Neural cell (in vitro differentiated cells): ENCODE results near the gene CNN1. TPM values are rescaled to one million over a fixed set of nuclear protein-coding genes. Genes with fewer than 3 reads are reported as not detected.

Source experiments
- H2AFZ ChIP-seq: fragments of 200-600, 300-800 bp; sonication (generic), shearing (Covaris generic); 2 replicates; pipeline ENCODE4 v1.6.0; 2014; ENCODE audit warnings: low read depth, mild to moderate bottlenecking, antibody characterized with exemption, low read length, moderate library complexity
- H3F3A ChIP-seq: fragments of 200-600 bp; shearing (Covaris generic); 2 replicates; pipeline ENCODE4 v1.6.1; 2016; ENCODE audit warnings: mild to moderate bottlenecking, moderate library complexity, mixed read lengths, antibody characterized with exemption, low read length; ENCODE audit not compliant: insufficient read depth, poor library complexity, severe bottlenecking
- H3K27ac ChIP-seq: fragments of 200-600, 300-800 bp; sonication (generic), shearing (Covaris generic); 2 replicates; pipeline ENCODE4 v1.5.1; 2014; ENCODE audit warnings: mild to moderate bottlenecking, low read length, moderate library complexity
- H3K27me3 ChIP-seq: fragments of 300-800, 200-600 bp; sonication (generic), shearing (Covaris generic); 2 replicates; pipeline ENCODE4 v1.6.0; 2014; ENCODE audit warnings: mild to moderate bottlenecking, low read depth, low read length, moderate library complexity; ENCODE audit not compliant: insufficient read depth
- H3K36me3 ChIP-seq: fragments of 300-800, 200-600 bp; sonication (generic), shearing (Covaris generic); 2 replicates; pipeline ENCODE4 v1.5.1; 2014; ENCODE audit warnings: mild to moderate bottlenecking, antibody characterized with exemption, low read length, moderate library complexity; ENCODE audit not compliant: insufficient read depth
- H3K4me2 ChIP-seq: fragments of 300-800, 200-600 bp; sonication (generic), shearing (Covaris generic); 2 replicates; pipeline ENCODE4 v1.6.0; 2014; ENCODE audit warnings: mild to moderate bottlenecking, low read length
- H3K4me3 ChIP-seq: fragments of 300-800, 200-600 bp; sonication (generic), shearing (Covaris generic); 2 replicates; pipeline ENCODE4 v1.5.1; 2014; ENCODE audit warnings: mild to moderate bottlenecking, low read length, moderate library complexity
- H3K79me2 ChIP-seq: fragments of 200-600 bp; shearing (Covaris generic); replicated peaks from 2 replicates; pipeline ENCODE4 v1.6.0; 2014; ENCODE audit warnings: mild to moderate bottlenecking, low read length, moderate library complexity; ENCODE audit not compliant: insufficient read depth
- H3K9ac ChIP-seq: fragments of 300-800, 200-600 bp; sonication (generic), shearing (Covaris generic); 2 replicates; pipeline ENCODE4 v1.6.1; 2016; ENCODE audit warnings: mild to moderate bottlenecking, low read length, mixed read lengths
- H3K9me2 ChIP-seq: fragments of 200-600 bp; shearing (Covaris generic); 2 replicates; pipeline ENCODE4 v1.6.1; 2016; ENCODE audit warnings: mild to moderate bottlenecking, low read length, mixed read lengths; ENCODE audit not compliant: insufficient read depth
- H3K9me3 ChIP-seq: fragments of 200-600, 300-800 bp; sonication (generic), shearing (Covaris generic); 2 replicates; pipeline ENCODE4 v1.6.1; 2016; ENCODE audit warnings: mild to moderate bottlenecking, mixed run types, low read length, moderate library complexity, mixed read lengths
- H4K20me1 ChIP-seq: fragments of 200-600 bp; shearing (Covaris generic); 2 replicates; pipeline ENCODE4 v1.6.1; 2016; ENCODE audit warnings: mild to moderate bottlenecking, mixed run types; ENCODE audit not compliant: insufficient read depth
- EP300 ChIP-seq: fragments of 450-650 bp; conservative IDR thresholded peaks from 2 replicates; pipeline ENCODE4 v1.6.1; 2014; ENCODE audit warnings: antibody characterized with exemption, mild to moderate bottlenecking, moderate library complexity; ENCODE audit not compliant: poor library complexity, severe bottlenecking
- EZH2 ChIP-seq: fragments of 200-600, 300-800 bp; shearing (Covaris generic), sonication (generic); IDR thresholded peaks from 2 replicates; pipeline ENCODE4 v1.6.1; 2014; ENCODE audit warnings: antibody characterized with exemption, low read length, borderline replicate concordance, mild to moderate bottlenecking; ENCODE audit not compliant: insufficient read depth, poor library complexity, severe bottlenecking
- MXI1 ChIP-seq: fragments of 450-650 bp; conservative IDR thresholded peaks from 2 replicates; pipeline ENCODE4 v1.6.1; 2014; ENCODE audit warnings: antibody characterized with exemption, mild to moderate bottlenecking; ENCODE audit not compliant: poor library complexity, severe bottlenecking
- POLR2AphosphoS5 ChIP-seq: IDR thresholded peaks from 2 replicates; pipeline ENCODE4 v1.6.1; 2012
- RAD21 ChIP-seq: fragments of 450-650 bp; conservative IDR thresholded peaks from 2 replicates; pipeline ENCODE4 v1.6.1; 2014; ENCODE audit warnings: antibody characterized with exemption, mild to moderate bottlenecking, moderate library complexity
- SMC3 ChIP-seq: fragments of 450-650 bp; conservative IDR thresholded peaks from 2 replicates; pipeline ENCODE4 v1.6.1; 2014; ENCODE audit warnings: antibody characterized with exemption, mild to moderate bottlenecking, moderate library complexity; ENCODE audit not compliant: poor library complexity
- TAF1 ChIP-seq: IDR thresholded peaks from 2 replicates; pipeline ENCODE4 v1.6.1; 2012; ENCODE audit warnings: low read depth
- polyA plus RNA-seq: library from polyadenylated mRNA; depleted of rRNA; stranded (reverse); fragments of >200 nt; gene quantifications from 2 replicates; pipeline ENCODE4 v1.2.3, GENCODE V29; 2014
- TF ChIP-seq, protein P1 (sequence below): IDR thresholded peaks from 2 replicates; pipeline ENCODE4 v1.6.1; 2012; ENCODE audit warnings: borderline replicate concordance
- TF ChIP-seq, protein P2 (sequence below): fragments of 450-650 bp; IDR thresholded peaks from 2 replicates; pipeline ENCODE4 v1.5.1; 2014; ENCODE audit warnings: antibody characterized with exemption, mild to moderate bottlenecking, moderate library complexity; ENCODE audit not compliant: poor library complexity, severe bottlenecking

Gene CNN1
- polyA plus RNA-seq, 1 donor from 2014 or later, result not detected

DNA sequence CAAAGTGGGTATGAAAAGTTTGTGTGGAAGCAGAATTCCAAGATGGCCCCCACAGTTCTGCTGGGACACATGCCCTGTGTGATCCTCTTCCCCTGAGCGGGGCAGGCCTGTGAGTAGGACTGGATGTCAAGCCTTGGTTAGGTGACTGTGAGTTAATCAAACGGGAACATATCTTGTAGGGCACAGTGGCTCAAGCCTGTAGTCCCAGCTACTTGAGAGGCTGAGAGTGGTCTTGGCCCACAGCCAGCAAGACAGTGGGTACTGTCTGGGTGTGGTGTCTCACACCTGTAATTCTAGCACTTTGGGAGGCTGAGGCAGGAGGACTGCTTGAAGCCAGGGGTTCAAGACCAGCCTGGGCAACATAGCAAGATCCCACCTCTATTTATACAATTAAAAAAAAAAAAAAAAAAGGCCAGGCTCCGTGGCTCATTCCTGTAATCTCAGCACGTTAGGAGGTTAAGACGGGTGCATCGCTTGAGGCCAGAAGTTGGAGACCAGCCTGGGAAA, 39.4 kb upstream of the CNN1 start:
- Histone ChIP-seq H4K20me1 (no peaks in the 10 kb centered on the region), H3K4me3 (no peak overlapping the region), H3K4me2 (no peak overlapping the region), H3F3A (no peaks in the 10 kb centered on the region), H3K79me2 (no peaks in the 10 kb centered on the region), H3K36me3 (no peaks in the 10 kb centered on the region), H3K9ac (no peak overlapping the region), H2AFZ (no peak overlapping the region), H3K27ac (no peak overlapping the region), H3K27me3 (no peaks in the 10 kb centered on the region), H3K9me3 (no peaks in the 10 kb centered on the region), H3K9me2 (no peaks in the 10 kb centered on the region)
- TF ChIP-seq TAF1, result no peak
- no peak for TF ChIP-seq RAD21
- no peak for TF ChIP-seq EZH2
- no peak for TF ChIP-seq MXI1
- TF ChIP-seq SMC3, result no peak
- TF ChIP-seq EP300, result no peak
- TF ChIP-seq, protein P1, sequence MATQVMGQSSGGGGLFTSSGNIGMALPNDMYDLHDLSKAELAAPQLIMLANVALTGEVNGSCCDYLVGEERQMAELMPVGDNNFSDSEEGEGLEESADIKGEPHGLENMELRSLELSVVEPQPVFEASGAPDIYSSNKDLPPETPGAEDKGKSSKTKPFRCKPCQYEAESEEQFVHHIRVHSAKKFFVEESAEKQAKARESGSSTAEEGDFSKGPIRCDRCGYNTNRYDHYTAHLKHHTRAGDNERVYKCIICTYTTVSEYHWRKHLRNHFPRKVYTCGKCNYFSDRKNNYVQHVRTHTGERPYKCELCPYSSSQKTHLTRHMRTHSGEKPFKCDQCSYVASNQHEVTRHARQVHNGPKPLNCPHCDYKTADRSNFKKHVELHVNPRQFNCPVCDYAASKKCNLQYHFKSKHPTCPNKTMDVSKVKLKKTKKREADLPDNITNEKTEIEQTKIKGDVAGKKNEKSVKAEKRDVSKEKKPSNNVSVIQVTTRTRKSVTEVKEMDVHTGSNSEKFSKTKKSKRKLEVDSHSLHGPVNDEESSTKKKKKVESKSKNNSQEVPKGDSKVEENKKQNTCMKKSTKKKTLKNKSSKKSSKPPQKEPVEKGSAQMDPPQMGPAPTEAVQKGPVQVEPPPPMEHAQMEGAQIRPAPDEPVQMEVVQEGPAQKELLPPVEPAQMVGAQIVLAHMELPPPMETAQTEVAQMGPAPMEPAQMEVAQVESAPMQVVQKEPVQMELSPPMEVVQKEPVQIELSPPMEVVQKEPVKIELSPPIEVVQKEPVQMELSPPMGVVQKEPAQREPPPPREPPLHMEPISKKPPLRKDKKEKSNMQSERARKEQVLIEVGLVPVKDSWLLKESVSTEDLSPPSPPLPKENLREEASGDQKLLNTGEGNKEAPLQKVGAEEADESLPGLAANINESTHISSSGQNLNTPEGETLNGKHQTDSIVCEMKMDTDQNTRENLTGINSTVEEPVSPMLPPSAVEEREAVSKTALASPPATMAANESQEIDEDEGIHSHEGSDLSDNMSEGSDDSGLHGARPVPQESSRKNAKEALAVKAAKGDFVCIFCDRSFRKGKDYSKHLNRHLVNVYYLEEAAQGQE, result no peak
- no peak for TF ChIP-seq POLR2AphosphoS5
- TF ChIP-seq, protein P2, sequence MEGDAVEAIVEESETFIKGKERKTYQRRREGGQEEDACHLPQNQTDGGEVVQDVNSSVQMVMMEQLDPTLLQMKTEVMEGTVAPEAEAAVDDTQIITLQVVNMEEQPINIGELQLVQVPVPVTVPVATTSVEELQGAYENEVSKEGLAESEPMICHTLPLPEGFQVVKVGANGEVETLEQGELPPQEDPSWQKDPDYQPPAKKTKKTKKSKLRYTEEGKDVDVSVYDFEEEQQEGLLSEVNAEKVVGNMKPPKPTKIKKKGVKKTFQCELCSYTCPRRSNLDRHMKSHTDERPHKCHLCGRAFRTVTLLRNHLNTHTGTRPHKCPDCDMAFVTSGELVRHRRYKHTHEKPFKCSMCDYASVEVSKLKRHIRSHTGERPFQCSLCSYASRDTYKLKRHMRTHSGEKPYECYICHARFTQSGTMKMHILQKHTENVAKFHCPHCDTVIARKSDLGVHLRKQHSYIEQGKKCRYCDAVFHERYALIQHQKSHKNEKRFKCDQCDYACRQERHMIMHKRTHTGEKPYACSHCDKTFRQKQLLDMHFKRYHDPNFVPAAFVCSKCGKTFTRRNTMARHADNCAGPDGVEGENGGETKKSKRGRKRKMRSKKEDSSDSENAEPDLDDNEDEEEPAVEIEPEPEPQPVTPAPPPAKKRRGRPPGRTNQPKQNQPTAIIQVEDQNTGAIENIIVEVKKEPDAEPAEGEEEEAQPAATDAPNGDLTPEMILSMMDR, result no peak

DNA sequence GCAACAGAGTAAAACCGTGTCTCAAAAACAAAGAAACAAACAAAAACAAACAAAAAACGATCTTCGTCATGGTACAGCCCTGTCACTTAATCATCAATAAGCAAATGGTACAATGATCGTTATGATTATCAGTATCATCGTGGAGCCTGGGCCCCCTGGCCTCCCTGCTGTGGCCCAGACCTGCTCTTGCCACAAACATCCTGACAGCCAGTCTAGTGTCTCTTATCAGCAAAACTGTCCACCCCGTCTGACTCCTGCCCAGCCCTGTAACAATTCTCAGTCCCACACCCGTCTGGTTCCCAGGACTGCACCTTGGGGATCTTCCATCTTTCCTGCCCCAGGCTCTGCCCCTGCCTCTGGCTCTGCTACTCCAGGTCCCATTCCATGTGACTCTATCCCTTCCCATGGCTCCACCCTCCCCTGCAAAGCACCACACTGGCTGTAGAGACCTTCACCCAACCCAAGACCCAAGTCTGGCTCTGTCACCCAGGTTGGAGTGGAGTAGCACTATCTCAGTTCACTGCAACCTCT, 38.7 kb upstream of the CNN1 start:
- H3K9ac ChIP-seq, result no peak overlapping the region
- H3K4me3 ChIP-seq, result no peak overlapping the region
- no peaks in the 10 kb centered on the region for H3F3A ChIP-seq
- no peak overlapping the region for H3K27ac ChIP-seq
- H3K36me3 ChIP-seq, result no peaks in the 10 kb centered on the region
- H3K27me3 ChIP-seq, result no peaks in the 10 kb centered on the region
- no peaks in the 10 kb centered on the region for H3K79me2 ChIP-seq
- TF ChIP-seq POLR2AphosphoS5 (no peak), TAF1 (no peak), EP300 (no peak), EZH2 (no peak), RAD21 (no peak), SMC3 (no peak), MXI1 (no peak)
- TF ChIP-seq, protein P2, result no peak
- TF ChIP-seq, protein P1, result no peak
- no peak overlapping the region for H2AFZ ChIP-seq
- no peaks in the 10 kb centered on the region for H3K9me3 ChIP-seq
- no peak overlapping the region for H3K4me2 ChIP-seq
- no peaks in the 10 kb centered on the region for H4K20me1 ChIP-seq
- no peaks in the 10 kb centered on the region for H3K9me2 ChIP-seq
